DND-41 (cell line): ENCODE results near the gene PTPRG.

Experiments used
- CTCF ChIP-seq: IDR thresholded peaks from 2 replicates; pipeline ENCODE4 v1.5.1; 2012; ENCODE audit warnings: borderline replicate concordance, low read length, moderate library complexity, mild to moderate bottlenecking; ENCODE audit not compliant: poor library complexity, severe bottlenecking; ENCODE audit errors: extremely low read depth
- EZH2 ChIP-seq: IDR thresholded peaks from 3 replicates; pipeline ENCODE4 v1.6.1; 2012; ENCODE audit warnings: borderline replicate concordance, low read depth, mild to moderate bottlenecking, moderate library complexity, low read length, inconsistent platforms; ENCODE audit not compliant: severe bottlenecking

GRCh38 chr3:62284442-62284841 lies 723.1 kb downstream of the PTPRG start:
- TF ChIP-seq CTCF (no peak), EZH2 (no peak)
